ENCODE measurements around the gene DIO2.
A peak's percentile ranks its signal among the peaks of the same experiment; 100 is the strongest.

The DIO2 gene

GRCh38 chr14:80211153-80212022 lies at the start of gene DIO2:
TSS of gene DIO2 (minus strand) at chr14:80211504. CDS start at chr14:80211472, 32 bp downstream.
- peak; percentile 38 for DNase-seq (ENCODE audit: low read depth)
- H3K4me3 ChIP-seq (ENCODE audit: low read length) = peak within 1 kb of the TSS; percentile 50
- TF ChIP-seq, protein P1, sequence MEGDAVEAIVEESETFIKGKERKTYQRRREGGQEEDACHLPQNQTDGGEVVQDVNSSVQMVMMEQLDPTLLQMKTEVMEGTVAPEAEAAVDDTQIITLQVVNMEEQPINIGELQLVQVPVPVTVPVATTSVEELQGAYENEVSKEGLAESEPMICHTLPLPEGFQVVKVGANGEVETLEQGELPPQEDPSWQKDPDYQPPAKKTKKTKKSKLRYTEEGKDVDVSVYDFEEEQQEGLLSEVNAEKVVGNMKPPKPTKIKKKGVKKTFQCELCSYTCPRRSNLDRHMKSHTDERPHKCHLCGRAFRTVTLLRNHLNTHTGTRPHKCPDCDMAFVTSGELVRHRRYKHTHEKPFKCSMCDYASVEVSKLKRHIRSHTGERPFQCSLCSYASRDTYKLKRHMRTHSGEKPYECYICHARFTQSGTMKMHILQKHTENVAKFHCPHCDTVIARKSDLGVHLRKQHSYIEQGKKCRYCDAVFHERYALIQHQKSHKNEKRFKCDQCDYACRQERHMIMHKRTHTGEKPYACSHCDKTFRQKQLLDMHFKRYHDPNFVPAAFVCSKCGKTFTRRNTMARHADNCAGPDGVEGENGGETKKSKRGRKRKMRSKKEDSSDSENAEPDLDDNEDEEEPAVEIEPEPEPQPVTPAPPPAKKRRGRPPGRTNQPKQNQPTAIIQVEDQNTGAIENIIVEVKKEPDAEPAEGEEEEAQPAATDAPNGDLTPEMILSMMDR (conservative IDR thresholded peaks at IDR 0.05; ENCODE audit: low read length) = no peak

DNA sequence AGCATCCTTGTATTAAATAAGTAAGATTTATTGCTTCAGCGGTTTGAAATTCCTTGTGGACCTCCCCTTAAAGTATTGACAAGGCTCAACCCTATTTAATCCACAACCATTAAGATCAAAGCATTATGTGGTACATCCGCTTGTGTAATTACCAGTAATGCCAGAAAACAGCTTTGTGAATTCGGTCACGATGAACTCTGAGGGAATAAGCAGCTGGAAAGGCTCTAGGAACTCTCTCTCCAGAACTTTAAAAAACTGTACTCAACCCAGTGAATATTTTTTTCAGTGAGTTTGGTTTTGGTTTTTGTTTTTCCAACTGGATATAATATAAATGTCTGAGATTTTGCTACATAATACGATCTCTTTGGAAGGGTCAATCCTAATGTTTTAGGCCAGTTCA lies 49.3 kb upstream of the DIO2 start:
- H3K4me3 ChIP-seq (ENCODE audit: low read length) = no peak overlapping the region
- TF ChIP-seq, protein P1 (conservative IDR thresholded peaks at IDR 0.05; ENCODE audit: low read length) = no peak
- no peak for DNase-seq (ENCODE audit: low read depth)

GRCh38 chr14:80239631-80240030 lies 28.3 kb upstream of the DIO2 start:
- TF ChIP-seq, protein P1 (conservative IDR thresholded peaks at IDR 0.05; ENCODE audit: low read length) = no peak
- no peak overlapping the region for H3K4me3 ChIP-seq (ENCODE audit: low read length)
- peak; percentile 17 for DNase-seq (ENCODE audit: low read depth)

GRCh38 chr14:80237143-80237542 lies 25.8 kb upstream of the DIO2 start:
- no peak for DNase-seq (ENCODE audit: low read depth)

DNA sequence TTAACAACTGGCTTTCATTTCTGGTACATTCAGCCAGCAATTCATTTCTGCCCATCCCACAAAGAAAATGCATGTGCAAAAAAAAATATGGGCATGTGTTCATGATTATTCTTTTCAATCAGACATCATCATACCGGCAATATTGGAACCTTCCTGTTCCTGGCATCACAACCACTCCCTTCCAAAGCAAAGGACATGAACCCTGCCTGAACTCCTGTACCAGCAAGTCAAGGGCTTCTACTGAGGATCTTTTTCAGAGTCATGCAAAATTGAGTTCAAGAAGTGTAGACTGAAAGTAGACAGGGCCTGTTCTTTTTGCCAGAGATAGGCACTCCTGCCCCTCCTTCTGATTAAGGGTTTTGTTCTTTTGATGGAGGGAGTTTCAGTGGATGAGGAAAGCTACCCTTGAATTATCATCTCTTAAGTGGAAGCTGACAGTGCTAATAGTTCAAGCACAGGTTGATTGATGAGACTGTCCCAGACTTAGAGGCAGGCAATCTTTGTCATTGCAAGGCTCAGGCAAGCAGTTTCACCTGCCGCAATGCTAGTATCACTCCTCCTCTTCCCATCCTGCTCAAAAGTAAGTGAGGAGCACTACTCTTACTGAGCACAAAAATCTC lies 22.3 kb upstream of the DIO2 start:
- no peak for DNase-seq (ENCODE audit: low read depth)

More at GRCh38 chr14:80237143-80237542, 25.8 kb upstream of the DIO2 start:
- H3K4me3 ChIP-seq (ENCODE audit: low read length) = no peak overlapping the region
- TF ChIP-seq, protein P1 (conservative IDR thresholded peaks at IDR 0.05; ENCODE audit: low read length) = no peak

GRCh38 chr14:80231702-80232101 lies 20.4 kb upstream of the DIO2 start:
- no peak overlapping the region for H3K4me3 ChIP-seq (ENCODE audit: low read length)
- DNase-seq (ENCODE audit: low read depth) = no peak
- TF ChIP-seq, protein P1 (conservative IDR thresholded peaks at IDR 0.05; ENCODE audit: low read length) = no peak

More for the DNA sequence above, 22.3 kb upstream of the DIO2 start:
- TF ChIP-seq, protein P1 (conservative IDR thresholded peaks at IDR 0.05; ENCODE audit: low read length) = no peak
- H3K4me3 ChIP-seq (ENCODE audit: low read length) = no peak overlapping the region

All from AG10803 (cell line).